ENCODE measurements around the gene TMEM135.

The TMEM135 gene

DNA sequence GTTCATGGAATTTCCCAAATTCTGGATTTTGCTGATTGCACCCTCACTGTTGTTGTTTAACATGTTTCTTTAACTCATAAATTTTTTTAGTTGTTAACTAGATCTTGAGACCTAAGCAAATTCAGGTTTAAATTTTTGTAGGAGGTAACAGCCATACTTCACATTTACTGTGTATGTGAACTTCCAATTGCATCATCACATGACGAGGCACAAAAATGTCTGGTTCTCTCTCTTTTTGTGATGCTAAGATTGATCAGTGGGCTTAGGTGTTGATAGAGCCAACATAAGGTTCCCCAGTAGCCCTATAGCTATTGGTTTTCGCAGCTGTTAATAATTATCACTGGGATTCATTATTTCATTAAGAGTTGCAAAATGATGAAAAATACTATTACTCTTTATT is 277.5 kb downstream of the TMEM135 start:
- Histone ChIP-seq H3K4me3 (ENCODE audit: low read depth, low read length, poor library complexity, severe bottlenecking) (no peak overlapping the region), H3K4me1 (ENCODE audit: insufficient read depth, low read length, severe bottlenecking) (no peaks in the 10 kb centered on the region), H3K9me2 (ENCODE audit: low read depth, low read length) (no peaks in the 10 kb centered on the region), H3K79me2 (ENCODE audit: insufficient read depth, low read length) (no peaks in the 10 kb centered on the region), H3K36me3 (ENCODE audit: insufficient read depth, low read length) (no peaks in the 10 kb centered on the region; the same call in 1 of the 2 replicates), H3K9me3 (ENCODE audit: low read length) (no peaks in the 10 kb centered on the region), H3K9ac (ENCODE audit: low read length) (no peak overlapping the region), H3K27me3 (ENCODE audit: insufficient read depth, low read length) (no peaks in the 10 kb centered on the region), H4K20me1 (ENCODE audit: insufficient read depth, low read length) (no peaks in the 10 kb centered on the region), H3F3A (ENCODE audit: insufficient read depth, low read length) (no peaks in the 10 kb centered on the region), H2AFZ (ENCODE audit: low read length) (no peak overlapping the region), H3K27ac (ENCODE audit: low read depth, low read length, poor library complexity, severe bottlenecking) (no peak overlapping the region), H3K4me2 (ENCODE audit: low read length) (no peak overlapping the region)
- TF ChIP-seq, protein P1, sequence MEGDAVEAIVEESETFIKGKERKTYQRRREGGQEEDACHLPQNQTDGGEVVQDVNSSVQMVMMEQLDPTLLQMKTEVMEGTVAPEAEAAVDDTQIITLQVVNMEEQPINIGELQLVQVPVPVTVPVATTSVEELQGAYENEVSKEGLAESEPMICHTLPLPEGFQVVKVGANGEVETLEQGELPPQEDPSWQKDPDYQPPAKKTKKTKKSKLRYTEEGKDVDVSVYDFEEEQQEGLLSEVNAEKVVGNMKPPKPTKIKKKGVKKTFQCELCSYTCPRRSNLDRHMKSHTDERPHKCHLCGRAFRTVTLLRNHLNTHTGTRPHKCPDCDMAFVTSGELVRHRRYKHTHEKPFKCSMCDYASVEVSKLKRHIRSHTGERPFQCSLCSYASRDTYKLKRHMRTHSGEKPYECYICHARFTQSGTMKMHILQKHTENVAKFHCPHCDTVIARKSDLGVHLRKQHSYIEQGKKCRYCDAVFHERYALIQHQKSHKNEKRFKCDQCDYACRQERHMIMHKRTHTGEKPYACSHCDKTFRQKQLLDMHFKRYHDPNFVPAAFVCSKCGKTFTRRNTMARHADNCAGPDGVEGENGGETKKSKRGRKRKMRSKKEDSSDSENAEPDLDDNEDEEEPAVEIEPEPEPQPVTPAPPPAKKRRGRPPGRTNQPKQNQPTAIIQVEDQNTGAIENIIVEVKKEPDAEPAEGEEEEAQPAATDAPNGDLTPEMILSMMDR (IDR thresholded peaks at IDR 0.05; ENCODE audit: low read length): no peak
- no peak for TF ChIP-seq EZH2 (IDR thresholded peaks at IDR 0.05; ENCODE audit: borderline replicate concordance, low read length)

DNA sequence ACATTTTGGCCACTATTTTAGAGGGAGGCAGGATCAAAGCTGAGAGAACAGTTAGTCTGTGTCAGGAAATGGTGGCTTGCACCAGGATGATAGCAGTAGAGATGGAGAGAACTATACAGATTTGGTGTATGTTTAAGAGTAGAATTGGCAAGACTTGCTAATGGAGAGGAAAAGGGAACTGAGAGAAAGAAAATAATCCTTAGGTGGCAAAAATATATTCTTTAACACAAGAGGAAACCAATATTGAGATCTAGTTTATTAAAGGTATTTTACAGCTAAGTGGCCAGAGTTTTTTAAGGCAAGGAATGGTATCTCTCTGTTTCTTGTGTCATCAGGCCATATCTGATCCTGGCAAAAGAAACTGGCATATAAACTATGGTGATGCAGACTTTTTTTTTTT is 278.8 kb downstream of the TMEM135 start:
- Histone ChIP-seq H3K4me2 (ENCODE audit: low read length) (no peak overlapping the region), H3K79me2 (ENCODE audit: insufficient read depth, low read length) (no peaks in the 10 kb centered on the region), H3K9me3 (ENCODE audit: low read length) (no peaks in the 10 kb centered on the region), H3K4me3 (ENCODE audit: low read depth, low read length, poor library complexity, severe bottlenecking) (no peak overlapping the region), H3K9ac (ENCODE audit: low read length) (no peak overlapping the region), H3K27ac (ENCODE audit: low read depth, low read length, poor library complexity, severe bottlenecking) (no peak overlapping the region), H3F3A (ENCODE audit: insufficient read depth, low read length) (no peaks in the 10 kb centered on the region), H4K20me1 (ENCODE audit: insufficient read depth, low read length) (no peaks in the 10 kb centered on the region), H3K4me1 (ENCODE audit: insufficient read depth, low read length, severe bottlenecking) (no peaks in the 10 kb centered on the region), H3K9me2 (ENCODE audit: low read depth, low read length) (no peaks in the 10 kb centered on the region), H3K27me3 (ENCODE audit: insufficient read depth, low read length) (no peaks in the 10 kb centered on the region), H2AFZ (ENCODE audit: low read length) (no peak overlapping the region), H3K36me3 (ENCODE audit: insufficient read depth, low read length) (peaks cover 8% of the 10 kb centered on the region; the same call in 1 of the 2 replicates)
- TF ChIP-seq EZH2 (IDR thresholded peaks at IDR 0.05; ENCODE audit: borderline replicate concordance, low read length): no peak
- TF ChIP-seq, protein P1 (IDR thresholded peaks at IDR 0.05; ENCODE audit: low read length): no peak

DNA sequence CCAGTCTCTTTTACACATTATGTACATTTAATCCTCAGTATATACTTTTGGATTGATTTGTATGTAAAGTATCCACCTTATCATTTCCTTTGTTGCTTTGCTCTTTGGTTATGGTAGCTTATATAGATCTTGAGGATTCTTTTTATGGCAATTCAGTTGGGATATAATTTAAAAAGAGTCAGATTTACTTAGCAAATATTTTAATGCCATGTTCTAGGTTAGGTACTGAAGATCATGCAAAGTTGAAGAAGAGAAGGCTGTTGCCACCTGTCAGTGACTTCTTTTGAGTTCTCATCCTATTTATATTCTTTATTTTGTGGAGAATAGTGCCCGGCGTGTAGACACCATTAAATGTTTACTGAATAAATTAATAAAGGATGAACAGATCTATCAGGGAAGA is 279.7 kb downstream of the TMEM135 start:
- no peak overlapping the region for H3K9ac ChIP-seq (ENCODE audit: low read length)
- H4K20me1 ChIP-seq (ENCODE audit: insufficient read depth, low read length): no peaks in the 10 kb centered on the region
- H3K4me1 ChIP-seq (ENCODE audit: insufficient read depth, low read length, severe bottlenecking): no peaks in the 10 kb centered on the region
- H3K27ac ChIP-seq (ENCODE audit: low read depth, low read length, poor library complexity, severe bottlenecking): no peak overlapping the region
- no peaks in the 10 kb centered on the region for H3K27me3 ChIP-seq (ENCODE audit: insufficient read depth, low read length)
- H3K4me3 ChIP-seq (ENCODE audit: low read depth, low read length, poor library complexity, severe bottlenecking): no peak overlapping the region
- H3K9me3 ChIP-seq (ENCODE audit: low read length): no peaks in the 10 kb centered on the region
- TF ChIP-seq EZH2 (IDR thresholded peaks at IDR 0.05; ENCODE audit: borderline replicate concordance, low read length): no peak
- TF ChIP-seq, protein P1 (IDR thresholded peaks at IDR 0.05; ENCODE audit: low read length): no peak
- no peak overlapping the region for H2AFZ ChIP-seq (ENCODE audit: low read length)
- H3K79me2 ChIP-seq (ENCODE audit: insufficient read depth, low read length): no peaks in the 10 kb centered on the region
- H3K36me3 ChIP-seq (ENCODE audit: insufficient read depth, low read length): peaks cover 14% of the 10 kb centered on the region; the same call in 1 of the 2 replicates
- H3K4me2 ChIP-seq (ENCODE audit: low read length): no peak overlapping the region
- no peaks in the 10 kb centered on the region for H3F3A ChIP-seq (ENCODE audit: insufficient read depth, low read length)
- H3K9me2 ChIP-seq (ENCODE audit: low read depth, low read length): no peaks in the 10 kb centered on the region
